Adipose tissue (tissue), 3 donors: ENCODE results near the gene KDM3B. TPM values are rescaled to one million over a fixed set of nuclear protein-coding genes. Genes with fewer than 3 reads are reported as not detected.
"Not testable (repeated sequence)": the region's sequence is repeated elsewhere in the genome, so short reads cannot be mapped to it uniquely, and the experiment has no call there.

ENCODE experiments used
- H3K27ac ChIP-seq: one replicate; pipeline ENCODE4 v1.5.1; 2013; ENCODE audit warnings: low read depth, low read length
- WGBS, 3 donors: extraction: QIAGEN DNeasy Blood & Tissue Kit; methylation state at CpG; one replicate each; pipeline ENCODE4 v1.1.7; 2013; 5-methylcytosine and 5-hydroxymethylcytosine counted together
- polyA plus RNA-seq, 3 donors: library from polyadenylated mRNA; stranded (reverse); fragments of 200-250 nt; gene quantifications; one replicate each; pipeline ENCODE4 v1.2.3, GENCODE V29; 2013
- donor health status: healthy with polysubstance abuse.
- donor health status: Bipolar disorder and iron deficiency.
- donor health status: healthy.

KDM3B gene, protein sequence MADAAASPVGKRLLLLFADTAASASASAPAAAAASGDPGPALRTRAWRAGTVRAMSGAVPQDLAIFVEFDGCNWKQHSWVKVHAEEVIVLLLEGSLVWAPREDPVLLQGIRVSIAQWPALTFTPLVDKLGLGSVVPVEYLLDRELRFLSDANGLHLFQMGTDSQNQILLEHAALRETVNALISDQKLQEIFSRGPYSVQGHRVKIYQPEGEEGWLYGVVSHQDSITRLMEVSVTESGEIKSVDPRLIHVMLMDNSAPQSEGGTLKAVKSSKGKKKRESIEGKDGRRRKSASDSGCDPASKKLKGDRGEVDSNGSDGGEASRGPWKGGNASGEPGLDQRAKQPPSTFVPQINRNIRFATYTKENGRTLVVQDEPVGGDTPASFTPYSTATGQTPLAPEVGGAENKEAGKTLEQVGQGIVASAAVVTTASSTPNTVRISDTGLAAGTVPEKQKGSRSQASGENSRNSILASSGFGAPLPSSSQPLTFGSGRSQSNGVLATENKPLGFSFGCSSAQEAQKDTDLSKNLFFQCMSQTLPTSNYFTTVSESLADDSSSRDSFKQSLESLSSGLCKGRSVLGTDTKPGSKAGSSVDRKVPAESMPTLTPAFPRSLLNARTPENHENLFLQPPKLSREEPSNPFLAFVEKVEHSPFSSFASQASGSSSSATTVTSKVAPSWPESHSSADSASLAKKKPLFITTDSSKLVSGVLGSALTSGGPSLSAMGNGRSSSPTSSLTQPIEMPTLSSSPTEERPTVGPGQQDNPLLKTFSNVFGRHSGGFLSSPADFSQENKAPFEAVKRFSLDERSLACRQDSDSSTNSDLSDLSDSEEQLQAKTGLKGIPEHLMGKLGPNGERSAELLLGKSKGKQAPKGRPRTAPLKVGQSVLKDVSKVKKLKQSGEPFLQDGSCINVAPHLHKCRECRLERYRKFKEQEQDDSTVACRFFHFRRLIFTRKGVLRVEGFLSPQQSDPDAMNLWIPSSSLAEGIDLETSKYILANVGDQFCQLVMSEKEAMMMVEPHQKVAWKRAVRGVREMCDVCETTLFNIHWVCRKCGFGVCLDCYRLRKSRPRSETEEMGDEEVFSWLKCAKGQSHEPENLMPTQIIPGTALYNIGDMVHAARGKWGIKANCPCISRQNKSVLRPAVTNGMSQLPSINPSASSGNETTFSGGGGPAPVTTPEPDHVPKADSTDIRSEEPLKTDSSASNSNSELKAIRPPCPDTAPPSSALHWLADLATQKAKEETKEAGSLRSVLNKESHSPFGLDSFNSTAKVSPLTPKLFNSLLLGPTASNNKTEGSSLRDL (N-terminal part only)
- 10 to 100 TPM; 14.2 to 26.7 (median 22.9) TPM for polyA plus RNA-seq

DNA sequence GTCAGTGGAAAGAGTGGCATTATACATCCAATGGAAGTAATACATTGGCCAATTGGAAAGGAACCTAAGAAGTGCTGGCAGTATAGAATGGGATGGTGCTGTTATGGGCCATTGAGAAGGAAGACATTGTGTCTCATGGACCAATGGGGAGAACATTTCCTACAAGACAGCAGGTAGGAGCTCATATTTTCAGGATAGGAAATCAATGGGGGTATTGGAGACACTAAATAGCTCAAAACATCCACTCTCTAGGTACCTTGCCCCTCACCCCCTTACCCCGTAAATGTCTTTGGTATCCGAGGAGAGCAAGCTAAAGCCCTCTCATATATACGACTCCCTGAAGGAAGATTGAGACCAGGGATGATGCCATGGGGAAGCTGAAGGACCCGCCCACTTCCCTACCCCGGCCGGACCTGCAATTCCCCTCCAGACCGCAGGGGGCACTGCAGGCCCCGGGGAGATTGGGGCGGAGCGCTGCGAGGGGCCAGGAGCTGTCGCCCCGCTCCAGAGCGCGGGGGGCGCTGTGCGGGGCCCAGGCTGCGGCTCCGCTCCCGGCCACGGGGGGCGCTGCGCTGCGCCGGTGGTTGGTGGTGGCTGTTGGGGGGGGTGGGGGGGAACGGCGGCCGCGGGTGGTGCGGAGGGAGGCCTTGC lies at the start of gene KDM3B:
Gene KDM3B, plus strand, starts transcription at position 615 of the 651 bp plus-strand sequence. CDS start 111 bp downstream, outside the sequence.
- peak within 1 kb of the TSS; percentile 71 for H3K27ac ChIP-seq
- 6 to 8% (median 8%) methylated on average over 22 to 29 of the region's 30 CpGs for WGBS, 3 donors

GRCh38 chr5:138303372-138303771 lies 49.1 kb upstream of the KDM3B start:
- WGBS, 3 donors = 90 to 91% (median 90%) methylated on average over 6 of the region's 6 CpGs
- H3K27ac ChIP-seq = no peak overlapping the region

- H3K27ac ChIP-seq = no peak overlapping the region
- 28 to 44% (median 40%) methylated on average over 1 of the region's 1 CpG for WGBS, 3 donors
Observed at GRCh38 chr5:138305797-138306196, 46.7 kb upstream of the KDM3B start.

DNA sequence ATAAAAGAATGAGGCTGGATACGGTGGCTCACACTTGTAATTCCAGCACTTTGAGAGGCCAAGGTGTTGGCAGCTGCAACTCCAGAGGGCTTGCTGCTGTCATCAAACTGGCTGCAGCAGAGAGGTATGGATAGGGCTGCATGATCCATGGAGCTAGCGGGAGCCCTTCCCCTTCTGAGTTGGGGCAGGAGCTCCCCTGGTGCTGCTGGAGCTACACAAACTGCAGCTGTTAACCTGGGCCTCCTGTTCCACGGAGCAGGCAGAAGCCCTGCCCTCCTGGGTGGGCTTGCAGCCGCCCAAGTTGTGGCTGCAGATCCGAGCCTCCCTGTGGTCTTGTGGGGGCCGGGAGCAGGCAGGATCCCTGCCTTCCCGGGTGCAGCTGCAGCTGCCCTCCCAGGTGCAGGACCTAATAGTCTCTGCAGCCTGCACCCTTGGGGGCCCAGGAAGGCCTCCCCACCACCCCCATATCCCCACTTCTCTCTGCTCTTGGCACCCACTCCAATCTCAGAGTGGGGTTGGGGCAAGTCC lies 36.7 kb upstream of the KDM3B start:
- WGBS, 3 donors = 94 to 95% (median 94%) methylated on average over 7 of the region's 7 CpGs

DNA sequence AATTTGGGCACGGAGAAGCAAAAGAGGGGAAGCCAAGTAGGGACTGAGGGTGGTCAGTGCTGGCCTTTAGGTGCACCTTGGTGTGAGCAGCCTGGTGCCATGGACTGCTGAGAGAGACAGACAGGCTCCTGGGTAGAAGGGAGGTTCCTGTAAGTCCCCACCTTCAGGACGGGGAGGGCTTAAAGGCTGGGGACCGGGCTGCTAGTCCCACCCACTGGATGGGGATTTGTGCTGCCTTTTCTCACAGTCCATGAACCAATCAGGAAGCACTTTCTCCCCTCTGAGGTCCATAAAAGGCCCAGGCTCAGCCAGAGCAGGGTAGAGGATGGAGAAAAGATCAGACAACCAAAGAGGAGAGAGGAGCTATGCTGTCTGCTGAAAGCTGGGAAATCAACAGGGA lies 36.1 kb upstream of the KDM3B start:
- 69 to 82% (median 80%) methylated on average over 3 of the region's 3 CpGs for WGBS, 3 donors
- H3K27ac ChIP-seq = no peak overlapping the region

More for the DNA sequence above, 36.7 kb upstream of the KDM3B start:
- H3K27ac ChIP-seq = no peak overlapping the region

DNA sequence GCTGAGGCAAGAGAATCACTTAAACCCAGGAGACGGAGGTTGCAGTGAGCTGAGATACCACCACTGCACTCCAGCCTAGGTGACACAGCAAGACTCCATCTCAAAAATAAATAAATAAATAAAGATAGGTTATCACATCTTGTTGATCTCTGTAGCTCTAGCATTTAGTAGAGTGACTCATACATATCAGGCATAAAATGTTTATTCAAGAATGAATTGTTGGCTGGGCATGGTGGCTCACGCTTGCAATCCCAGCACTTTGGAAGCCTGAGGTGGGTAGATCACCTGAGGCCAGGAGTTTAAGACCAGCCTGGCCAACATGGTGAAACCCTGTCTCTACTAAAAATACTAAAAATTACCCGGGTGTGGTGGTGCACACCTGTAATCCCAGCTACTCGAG lies 34.3 kb upstream of the KDM3B start:
- 89 to 96% (median 92%) methylated on average over 4 of the region's 4 CpGs for WGBS, 3 donors
- H3K27ac ChIP-seq = not testable (repeated sequence)

GRCh38 chr5:138330813-138331448 lies 21.6 kb upstream of the KDM3B start:
- 1 to 6% (median 5%) methylated on average over 12 of the region's 12 CpGs for WGBS, 3 donors
- no peak overlapping the region for H3K27ac ChIP-seq

DNA sequence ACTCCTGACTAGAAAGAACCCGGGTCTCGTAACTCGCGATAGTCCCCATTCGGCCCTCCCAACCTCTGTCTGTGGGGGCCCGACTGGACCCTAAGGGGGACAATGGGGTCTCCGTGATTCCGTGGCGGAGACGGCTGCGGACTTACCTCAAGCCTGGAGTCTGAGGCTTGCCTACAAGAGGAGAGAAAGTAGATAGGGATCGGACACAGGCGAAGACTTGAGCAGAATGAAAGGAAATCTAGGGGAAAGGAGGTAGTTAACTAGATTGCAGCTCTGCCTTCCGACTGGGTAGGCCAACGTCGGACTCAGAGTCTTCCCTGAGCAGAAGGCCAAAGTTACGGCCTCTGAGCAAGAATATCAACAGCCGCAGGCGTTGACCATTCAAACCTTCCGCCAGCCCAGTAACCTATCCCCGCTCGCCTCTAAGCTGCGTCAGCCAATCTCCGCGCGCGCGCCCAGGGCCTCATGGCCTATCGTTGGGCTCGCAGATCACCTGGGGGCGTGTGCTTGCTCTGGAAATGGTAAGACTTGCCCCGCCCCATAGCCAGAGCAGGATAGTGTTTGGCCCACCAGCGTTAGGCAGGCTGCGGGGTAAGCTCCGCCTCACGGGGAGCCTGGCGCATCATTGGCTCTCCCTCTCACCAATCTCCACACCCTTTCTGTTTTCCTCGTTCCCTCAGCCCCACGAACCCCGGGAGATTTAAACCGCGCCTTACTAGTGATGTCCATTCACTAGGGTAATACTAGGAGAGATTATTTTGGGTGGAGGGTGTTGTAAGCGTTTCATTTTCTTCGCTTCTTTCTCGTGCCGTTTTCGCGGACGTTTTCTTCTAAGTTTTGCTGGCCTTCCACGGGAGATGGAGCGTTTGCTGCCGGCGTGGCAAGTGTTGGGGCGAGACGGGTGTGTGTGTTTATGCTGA lies 20.8 kb upstream of the KDM3B start, which contains the start of gene CDC25C:
Gene CDC25C, minus strand, starts transcription at position 356 of the 920 bp plus-strand sequence. CDS start 624 bp downstream, outside the sequence.
- WGBS, 3 donors = 0% methylated on average over 55 of the region's 55 CpGs
- no peak within 1 kb of the TSS for H3K27ac ChIP-seq

- H3K27ac ChIP-seq = no peak overlapping the region
- WGBS, 3 donors = 70 to 83% (median 82%) methylated on average over 3 of the region's 3 CpGs
Observed at GRCh38 chr5:138334867-138335447, 17.5 kb upstream of the KDM3B start.

DNA sequence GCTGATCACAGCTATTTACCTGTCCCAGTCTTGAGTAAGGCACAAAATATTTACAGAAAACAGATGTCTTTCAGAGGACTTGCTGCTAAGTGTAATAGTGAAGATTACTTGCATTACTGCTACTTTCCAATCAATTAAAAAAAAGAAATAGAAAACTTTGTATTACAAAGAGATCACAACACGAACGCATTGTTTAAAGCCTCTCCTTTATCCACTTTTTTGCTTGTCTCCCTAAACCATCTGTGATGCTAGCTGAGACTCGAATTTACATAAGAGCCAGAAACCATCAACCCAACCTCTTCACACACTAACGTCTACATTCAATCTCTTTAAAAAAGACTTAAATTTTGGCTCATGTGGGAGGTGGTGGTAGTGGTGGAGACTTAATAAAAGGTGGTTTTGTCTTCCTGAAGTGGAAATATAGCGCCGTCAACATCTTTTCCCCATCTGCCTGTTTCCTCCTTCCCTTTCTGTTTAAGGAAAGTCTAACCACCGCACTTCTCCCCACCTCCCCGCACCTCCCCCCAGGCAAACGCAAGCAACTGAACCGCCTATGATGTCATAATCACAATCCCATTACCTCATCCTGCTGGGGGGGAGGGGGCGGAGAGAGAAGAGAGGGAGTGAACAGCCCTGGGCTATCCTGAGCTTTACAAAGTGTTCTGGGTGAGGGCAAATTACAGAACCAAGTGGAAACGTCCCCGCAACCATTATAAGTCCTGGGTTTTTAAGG lies 15.4 kb upstream of the KDM3B start:
- 19 to 24% (median 19%) methylated on average over 13 of the region's 13 CpGs for WGBS, 3 donors

GRCh38 chr5:138337685-138338410 lies 14.6 kb upstream of the KDM3B start, which contains the start of gene FAM53C:
Gene FAM53C, plus strand, starts transcription at chr5:138338266. Its CDS starts 3,070 bp downstream, at chr5:138341336.
- H3K27ac ChIP-seq = peak within 1 kb of the TSS; percentile 99
- 0 to 1% (median 0%) methylated on average over 50 to 56 of the region's 56 CpGs for WGBS, 3 donors

More for the DNA sequence above, 15.4 kb upstream of the KDM3B start:
- H3K27ac ChIP-seq = peak overlapping the region; percentile 99

- peak overlapping the region; percentile 99 for H3K27ac ChIP-seq
- 0 to 1% (median 1%) methylated on average over 10 to 22 of the region's 22 CpGs for WGBS, 3 donors
Observed at GRCh38 chr5:138338411-138339090, 13.9 kb upstream of the KDM3B start.

GRCh38 chr5:138339091-138339456 lies 13.4 kb upstream of the KDM3B start:
- H3K27ac ChIP-seq = no peak overlapping the region
- 4 to 5% (median 5%) methylated on average over 7 of the region's 7 CpGs for WGBS, 3 donors

GRCh38 chr5:138339464-138339863 lies 13.0 kb upstream of the KDM3B start:
- WGBS, 3 donors = 33 to 41% (median 35%) methylated on average over 2 of the region's 2 CpGs
- H3K27ac ChIP-seq = no peak overlapping the region
